ENCODE results near the gene CNN2. TPM values are rescaled to one million over a fixed set of nuclear protein-coding genes. Genes with fewer than 3 reads are reported as not detected.

CNN2 gene
- total RNA-seq, 1 experiment from 2014 or later = 194 TPM

DNA sequence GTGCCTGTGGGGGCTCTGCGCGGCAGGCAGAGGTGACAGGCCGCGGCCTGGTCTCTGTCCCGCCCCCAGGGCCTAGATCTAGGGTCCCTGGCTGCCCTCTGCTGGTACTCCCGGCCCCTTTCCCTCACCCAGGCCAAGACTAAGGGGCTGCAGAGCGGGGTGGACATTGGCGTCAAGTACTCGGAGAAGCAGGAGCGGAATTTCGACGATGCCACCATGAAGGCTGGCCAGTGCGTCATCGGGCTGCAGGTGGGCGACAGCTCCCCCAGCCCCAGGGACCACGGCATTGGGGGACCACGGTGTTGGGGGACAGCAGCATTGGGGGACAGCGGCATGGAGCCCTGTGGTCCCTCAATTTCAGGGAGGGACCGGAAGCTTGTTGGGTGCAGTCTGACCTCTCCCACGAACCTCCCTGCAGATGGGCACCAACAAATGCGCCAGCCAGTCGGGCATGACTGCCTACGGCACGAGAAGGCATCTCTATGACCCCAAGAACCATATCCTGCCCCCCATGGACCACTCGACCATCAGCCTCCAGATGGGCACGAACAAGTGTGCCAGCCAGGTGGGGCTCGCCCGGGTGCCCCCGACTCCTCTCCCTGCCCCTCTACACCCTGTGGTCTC lies 9.7 kb downstream of the CNN2 start:
- TF ChIP-seq CTCF (IDR thresholded peaks at IDR 0.05; ENCODE audit: insufficient read depth in 1 of 2, low read depth in 1 of 2, low read length in 1 of 2, severe bottlenecking in 1 of 2, unreplicated experiment in 1 of 2) = peak in 1 of 2 experiments; percentile 20
- Mint-ChIP-seq H3K4me3 (ENCODE audit: unreplicated experiment) (no peak overlapping the region), H3K9me3 (ENCODE audit: unreplicated experiment) (no peaks in the 10 kb centered on the region), H3K27me3 (ENCODE audit: insufficient read depth, unreplicated experiment) (no peaks in the 10 kb centered on the region), H3K27ac (ENCODE audit: unreplicated experiment) (no peak overlapping the region), H3K4me1 (ENCODE audit: low read depth, unreplicated experiment) (no peaks in the 10 kb centered on the region), H3K36me3 (ENCODE audit: insufficient read depth, unreplicated experiment) (peaks cover 82% of the 10 kb centered on the region)
- intact Hi-C loops (cut with micrococcal nuclease; ENCODE audit: unreplicated experiment) = no loop called here
- ChIA-PET CTCF (no interaction called here), POLR2A (no interaction called here)
- H3K4me3 ChIP-seq (ENCODE audit: low read depth, low read length) = no peak overlapping the region
- BruUV-seq (replicated peaks) = no TSS peak
- H3K36me3 ChIP-seq (ENCODE audit: control insufficient read depth, insufficient read depth, low read length) = peaks cover 6% of the 10 kb centered on the region
- peaks cover 5% of the 10 kb centered on the region; the same call in 1 of the 2 replicates for H3K4me1 ChIP-seq
- H3K9me3 ChIP-seq = no peaks in the 10 kb centered on the region
- DNase-seq = no peak
- H3K27me3 ChIP-seq (replicated peaks; ENCODE audit: control insufficient read depth, insufficient read depth, low read length) = no peaks in the 10 kb centered on the region

DNA sequence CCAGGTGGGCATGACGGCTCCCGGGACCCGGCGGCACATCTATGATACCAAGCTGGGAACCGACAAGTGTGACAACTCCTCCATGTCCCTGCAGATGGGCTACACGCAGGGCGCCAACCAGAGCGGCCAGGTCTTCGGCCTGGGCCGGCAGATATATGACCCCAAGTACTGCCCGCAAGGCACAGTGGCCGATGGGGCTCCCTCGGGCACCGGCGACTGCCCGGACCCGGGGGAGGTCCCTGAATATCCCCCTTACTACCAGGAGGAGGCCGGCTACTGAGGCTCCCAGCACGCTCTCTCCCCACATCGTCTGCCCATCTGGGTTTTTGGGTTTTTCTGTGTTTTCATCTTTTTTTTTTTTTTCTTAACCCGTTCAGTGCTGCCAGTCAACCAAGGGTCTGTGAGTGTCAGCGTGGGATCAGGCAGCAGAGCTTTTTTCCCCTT lies 11.2 kb downstream of the CNN2 start:
- BruUV-seq (replicated peaks) = no TSS peak
- Mint-ChIP-seq H3K4me3 (ENCODE audit: unreplicated experiment) (no peak overlapping the region), H3K9me3 (ENCODE audit: unreplicated experiment) (no peaks in the 10 kb centered on the region), H3K4me1 (ENCODE audit: low read depth, unreplicated experiment) (no peaks in the 10 kb centered on the region), H3K27ac (ENCODE audit: unreplicated experiment) (peak overlapping the region; percentile 59), H3K36me3 (ENCODE audit: insufficient read depth, unreplicated experiment) (peaks cover 75% of the 10 kb centered on the region), H3K27me3 (ENCODE audit: insufficient read depth, unreplicated experiment) (no peaks in the 10 kb centered on the region)
- Histone ChIP-seq H3K4me3 (ENCODE audit: low read depth, low read length) (no peak overlapping the region), H3K4me1 (peaks cover 10% of the 10 kb centered on the region), H3K9me3 (no peaks in the 10 kb centered on the region), H3K27me3 (replicated peaks; ENCODE audit: control insufficient read depth, insufficient read depth, low read length) (no peaks in the 10 kb centered on the region), H3K36me3 (ENCODE audit: control insufficient read depth, insufficient read depth, low read length) (peaks cover 2% of the 10 kb centered on the region)
- intact Hi-C loops (cut with micrococcal nuclease; ENCODE audit: unreplicated experiment) = no loop called here
- DNase-seq = no peak
- ChIA-PET POLR2A (interaction anchor here (0.6 kb wide), 1 partner anchor 11 kb away, joined by 3 read pairs; the partner anchor contains the start of gene CNN2), CTCF (no interaction called here)
- TF ChIP-seq CTCF (IDR thresholded peaks at IDR 0.05; ENCODE audit: insufficient read depth in 1 of 2, low read depth in 1 of 2, low read length in 1 of 2, severe bottlenecking in 1 of 2, unreplicated experiment in 1 of 2) = no peak

DNA sequence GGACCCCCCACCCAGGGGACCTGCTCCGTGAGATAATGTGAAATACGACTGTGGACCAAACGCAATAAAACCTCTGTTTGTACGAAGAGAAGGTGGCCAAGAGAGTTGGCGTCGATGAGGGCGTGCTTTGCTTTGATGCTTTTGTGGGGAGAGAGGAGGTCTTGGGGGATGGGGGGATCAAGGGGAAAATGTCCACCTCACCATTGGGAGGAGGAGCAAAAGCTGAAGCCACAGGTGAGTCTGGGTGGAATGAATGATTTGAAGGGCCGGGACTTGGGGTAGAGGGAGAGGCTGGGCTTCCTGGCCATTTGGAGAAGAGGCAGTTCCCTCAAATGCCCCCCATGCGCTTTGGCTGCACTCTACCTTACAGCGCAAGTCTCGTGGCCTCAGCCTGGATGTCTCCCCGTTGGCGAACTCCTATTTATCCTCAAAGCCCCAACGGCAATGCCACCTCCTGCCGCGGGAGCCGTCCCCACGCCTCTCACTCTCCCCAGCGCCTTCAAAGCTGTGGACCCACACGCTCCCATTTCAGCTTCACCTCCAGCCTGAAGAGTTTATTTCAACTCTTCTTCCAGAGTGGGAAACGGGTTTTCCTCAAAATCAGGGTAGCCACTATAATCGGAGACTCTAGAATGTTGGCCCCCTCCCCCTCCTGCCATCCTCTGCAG lies 12.7 kb downstream of the CNN2 start:
- Histone ChIP-seq H3K27me3 (replicated peaks; ENCODE audit: control insufficient read depth, insufficient read depth, low read length) (no peaks in the 10 kb centered on the region), H3K4me1 (peaks cover 10% of the 10 kb centered on the region), H3K36me3 (ENCODE audit: control insufficient read depth, insufficient read depth, low read length) (peaks cover 2% of the 10 kb centered on the region), H3K9me3 (no peaks in the 10 kb centered on the region), H3K4me3 (ENCODE audit: low read depth, low read length) (no peak overlapping the region)
- no peaks in the 10 kb centered on the region for H3K27me3 Mint-ChIP-seq (ENCODE audit: insufficient read depth, unreplicated experiment)
- BruUV-seq (replicated peaks) = no TSS peak
- CTCF ChIA-PET = interaction anchor here (0.8 kb wide), 1 partner anchor 26 kb away, joined by 4 read pairs; no protein-coding TSS in a partner anchor
- H3K9me3 Mint-ChIP-seq (ENCODE audit: unreplicated experiment) = no peaks in the 10 kb centered on the region
- H3K4me1 Mint-ChIP-seq (ENCODE audit: low read depth, unreplicated experiment) = no peaks in the 10 kb centered on the region
- DNase-seq = no peak
- no peak for TF ChIP-seq CTCF (IDR thresholded peaks at IDR 0.05; ENCODE audit: insufficient read depth in 1 of 2, low read depth in 1 of 2, low read length in 1 of 2, severe bottlenecking in 1 of 2, unreplicated experiment in 1 of 2)
- peak overlapping the region; percentile 91 for H3K4me3 Mint-ChIP-seq (ENCODE audit: unreplicated experiment)
- intact Hi-C loops (cut with micrococcal nuclease; ENCODE audit: unreplicated experiment) = no loop called here
- peak overlapping the region; percentile 91 for H3K27ac Mint-ChIP-seq (ENCODE audit: unreplicated experiment)
- peaks cover 66% of the 10 kb centered on the region for H3K36me3 Mint-ChIP-seq (ENCODE audit: insufficient read depth, unreplicated experiment)
- POLR2A ChIA-PET = interaction anchor here (0.5 to 2.4 kb wide), 7 partner anchors 10 to 230 kb away, joined by 3 to 21 read pairs (median 6); partner anchors contain the start of genes CIRBP and CNN2
